ENCODE measurements around the gene CCR5AS.

Gene CCR5AS

DNA sequence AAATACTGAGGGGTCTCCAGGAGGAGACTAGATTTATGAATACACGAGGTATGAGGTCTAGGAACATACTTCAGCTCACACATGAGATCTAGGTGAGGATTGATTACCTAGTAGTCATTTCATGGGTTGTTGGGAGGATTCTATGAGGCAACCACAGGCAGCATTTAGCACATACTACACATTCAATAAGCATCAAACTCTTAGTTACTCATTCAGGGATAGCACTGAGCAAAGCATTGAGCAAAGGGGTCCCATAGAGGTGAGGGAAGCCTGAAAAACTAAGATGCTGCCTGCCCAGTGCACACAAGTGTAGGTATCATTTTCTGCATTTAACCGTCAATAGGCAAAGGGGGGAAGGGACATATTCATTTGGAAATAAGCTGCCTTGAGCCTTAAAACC lies 31.6 kb downstream of the CCR5AS start:
- DNase-seq = no peak

DNA sequence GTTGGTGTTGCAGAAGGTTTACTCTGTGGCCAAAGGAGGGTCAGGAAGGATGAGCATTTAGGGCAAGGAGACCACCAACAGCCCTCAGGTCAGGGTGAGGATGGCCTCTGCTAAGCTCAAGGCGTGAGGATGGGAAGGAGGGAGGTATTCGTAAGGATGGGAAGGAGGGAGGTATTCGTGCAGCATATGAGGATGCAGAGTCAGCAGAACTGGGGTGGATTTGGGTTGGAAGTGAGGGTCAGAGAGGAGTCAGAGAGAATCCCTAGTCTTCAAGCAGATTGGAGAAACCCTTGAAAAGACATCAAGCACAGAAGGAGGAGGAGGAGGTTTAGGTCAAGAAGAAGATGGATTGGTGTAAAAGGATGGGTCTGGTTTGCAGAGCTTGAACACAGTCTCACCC lies 32.1 kb downstream of the CCR5AS start:
- no peak for DNase-seq

DNA sequence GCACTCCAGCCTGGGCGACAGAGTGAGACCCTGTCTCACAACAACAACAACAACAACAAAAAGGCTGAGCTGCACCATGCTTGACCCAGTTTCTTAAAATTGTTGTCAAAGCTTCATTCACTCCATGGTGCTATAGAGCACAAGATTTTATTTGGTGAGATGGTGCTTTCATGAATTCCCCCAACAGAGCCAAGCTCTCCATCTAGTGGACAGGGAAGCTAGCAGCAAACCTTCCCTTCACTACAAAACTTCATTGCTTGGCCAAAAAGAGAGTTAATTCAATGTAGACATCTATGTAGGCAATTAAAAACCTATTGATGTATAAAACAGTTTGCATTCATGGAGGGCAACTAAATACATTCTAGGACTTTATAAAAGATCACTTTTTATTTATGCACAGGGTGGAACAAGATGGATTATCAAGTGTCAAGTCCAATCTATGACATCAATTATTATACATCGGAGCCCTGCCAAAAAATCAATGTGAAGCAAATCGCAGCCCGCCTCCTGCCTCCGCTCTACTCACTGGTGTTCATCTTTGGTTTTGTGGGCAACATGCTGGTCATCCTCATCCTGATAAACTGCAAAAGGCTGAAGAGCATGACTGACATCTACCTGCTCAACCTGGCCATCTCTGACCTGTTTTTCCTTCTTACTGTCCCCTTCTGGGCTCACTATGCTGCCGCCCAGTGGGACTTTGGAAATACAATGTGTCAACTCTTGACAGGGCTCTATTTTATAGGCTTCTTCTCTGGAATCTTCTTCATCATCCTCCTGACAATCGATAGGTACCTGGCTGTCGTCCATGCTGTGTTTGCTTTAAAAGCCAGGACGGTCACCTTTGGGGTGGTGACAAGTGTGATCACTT lies 34.1 kb downstream of the CCR5AS start:
- no peak for DNase-seq

DNA sequence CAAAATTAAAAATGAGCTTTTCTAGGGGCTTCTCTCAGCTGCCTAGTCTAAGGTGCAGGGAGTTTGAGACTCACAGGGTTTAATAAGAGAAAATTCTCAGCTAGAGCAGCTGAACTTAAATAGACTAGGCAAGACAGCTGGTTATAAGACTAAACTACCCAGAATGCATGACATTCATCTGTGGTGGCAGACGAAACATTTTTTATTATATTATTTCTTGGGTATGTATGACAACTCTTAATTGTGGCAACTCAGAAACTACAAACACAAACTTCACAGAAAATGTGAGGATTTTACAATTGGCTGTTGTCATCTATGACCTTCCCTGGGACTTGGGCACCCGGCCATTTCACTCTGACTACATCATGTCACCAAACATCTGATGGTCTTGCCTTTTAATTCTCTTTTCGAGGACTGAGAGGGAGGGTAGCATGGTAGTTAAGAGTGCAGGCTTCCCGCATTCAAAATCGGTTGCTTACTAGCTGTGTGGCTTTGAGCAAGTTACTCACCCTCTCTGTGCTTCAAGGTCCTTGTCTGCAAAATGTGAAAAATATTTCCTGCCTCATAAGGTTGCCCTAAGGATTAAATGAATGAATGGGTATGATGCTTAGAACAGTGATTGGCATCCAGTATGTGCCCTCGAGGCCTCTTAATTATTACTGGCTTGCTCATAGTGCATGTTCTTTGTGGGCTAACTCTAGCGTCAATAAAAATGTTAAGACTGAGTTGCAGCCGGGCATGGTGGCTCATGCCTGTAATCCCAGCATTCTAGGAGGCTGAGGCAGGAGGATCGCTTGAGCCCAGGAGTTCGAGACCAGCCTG lies 35.1 kb downstream of the CCR5AS start:
- DNase-seq = no peak

DNA sequence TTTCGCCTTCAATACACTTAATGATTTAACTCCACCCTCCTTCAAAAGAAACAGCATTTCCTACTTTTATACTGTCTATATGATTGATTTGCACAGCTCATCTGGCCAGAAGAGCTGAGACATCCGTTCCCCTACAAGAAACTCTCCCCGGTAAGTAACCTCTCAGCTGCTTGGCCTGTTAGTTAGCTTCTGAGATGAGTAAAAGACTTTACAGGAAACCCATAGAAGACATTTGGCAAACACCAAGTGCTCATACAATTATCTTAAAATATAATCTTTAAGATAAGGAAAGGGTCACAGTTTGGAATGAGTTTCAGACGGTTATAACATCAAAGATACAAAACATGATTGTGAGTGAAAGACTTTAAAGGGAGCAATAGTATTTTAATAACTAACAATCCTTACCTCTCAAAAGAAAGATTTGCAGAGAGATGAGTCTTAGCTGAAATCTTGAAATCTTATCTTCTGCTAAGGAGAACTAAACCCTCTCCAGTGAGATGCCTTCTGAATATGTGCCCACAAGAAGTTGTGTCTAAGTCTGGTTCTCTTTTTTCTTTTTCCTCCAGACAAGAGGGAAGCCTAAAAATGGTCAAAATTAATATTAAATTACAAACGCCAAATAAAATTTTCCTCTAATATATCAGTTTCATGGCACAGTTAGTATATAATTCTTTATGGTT lies 35.9 kb downstream of the CCR5AS start, which contains the start of gene CCR5:
Gene CCR5, plus strand, starts transcription at position 108 of the 680 bp plus-strand sequence. CDS start 1,957 bp downstream, outside the sequence.
- DNase-seq = no peak

DNA sequence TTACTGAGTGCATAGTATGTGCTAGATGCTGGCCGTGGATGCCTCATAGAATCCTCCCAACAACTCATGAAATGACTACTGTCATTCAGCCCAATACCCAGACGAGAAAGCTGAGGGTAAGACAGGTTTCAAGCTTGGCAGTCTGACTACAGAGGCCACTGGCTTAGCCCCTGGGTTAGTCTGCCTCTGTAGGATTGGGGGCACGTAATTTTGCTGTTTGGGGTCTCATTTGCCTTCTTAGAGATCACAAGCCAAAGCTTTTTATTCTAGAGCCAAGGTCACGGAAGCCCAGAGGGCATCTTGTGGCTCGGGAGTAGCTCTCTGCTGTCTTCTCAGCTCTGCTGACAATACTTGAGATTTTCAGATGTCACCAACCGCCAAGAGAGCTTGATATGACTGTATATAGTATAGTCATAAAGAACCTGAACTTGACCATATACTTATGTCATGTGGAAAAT lies 37.2 kb downstream of the CCR5AS start:
- no peak for DNase-seq

DNA sequence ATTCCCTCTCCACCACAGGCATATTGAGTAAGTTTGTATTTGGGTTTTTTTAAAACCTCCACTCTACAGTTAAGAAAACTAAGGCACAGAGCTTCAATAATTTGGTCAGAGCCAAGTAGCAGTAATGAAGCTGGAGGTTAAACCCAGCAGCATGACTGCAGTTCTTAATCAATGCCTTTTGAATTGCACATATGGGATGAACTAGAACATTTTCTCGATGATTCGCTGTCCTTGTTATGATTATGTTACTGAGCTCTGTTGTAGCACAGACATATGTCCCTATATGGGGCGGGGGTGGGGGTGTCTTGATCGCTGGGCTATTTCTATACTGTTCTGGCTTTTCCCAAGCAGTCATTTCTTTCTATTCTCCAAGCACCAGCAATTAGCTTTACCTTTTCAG lies 37.7 kb downstream of the CCR5AS start:
- DNase-seq = no peak

DNA sequence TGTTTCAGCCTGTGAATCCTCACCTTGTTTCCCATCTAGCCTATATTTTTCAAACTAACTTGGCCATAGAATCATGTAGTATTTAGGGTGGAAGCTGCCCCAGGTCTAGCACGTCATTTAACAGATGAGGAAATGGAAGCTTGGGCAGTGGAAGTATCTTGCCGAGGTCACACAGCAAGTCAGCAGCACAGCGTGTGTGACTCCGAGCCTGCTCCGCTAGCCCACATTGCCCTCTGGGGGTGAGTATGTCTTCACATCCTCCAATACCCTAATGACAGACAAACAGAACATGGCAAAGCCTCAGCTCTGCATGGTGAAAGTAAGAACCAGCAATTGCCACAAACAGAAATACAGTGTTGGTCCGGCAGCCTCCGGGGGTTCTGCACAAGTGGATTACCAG lies 38.3 kb downstream of the CCR5AS start:
- DNase-seq = no peak

DNA sequence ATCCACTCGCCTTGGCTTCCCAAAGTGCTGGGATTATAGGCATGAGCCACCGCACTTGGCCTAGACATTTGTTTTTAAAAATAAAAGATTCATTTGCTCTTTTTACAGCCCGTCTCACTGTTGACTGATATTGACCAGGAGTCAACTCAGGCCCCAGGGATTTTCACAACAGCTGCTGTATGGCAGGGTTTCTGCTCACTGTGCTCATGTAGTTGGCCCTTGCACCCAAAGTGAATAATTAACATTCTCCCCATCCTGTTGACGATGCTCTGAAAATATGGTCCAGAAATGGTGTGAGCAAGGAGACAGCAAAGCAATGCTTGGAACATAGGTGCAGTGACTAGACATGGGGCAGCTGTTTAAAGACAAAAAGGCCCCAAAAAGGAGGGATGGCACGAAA lies 39.1 kb downstream of the CCR5AS start:
- DNase-seq = no peak

DNA sequence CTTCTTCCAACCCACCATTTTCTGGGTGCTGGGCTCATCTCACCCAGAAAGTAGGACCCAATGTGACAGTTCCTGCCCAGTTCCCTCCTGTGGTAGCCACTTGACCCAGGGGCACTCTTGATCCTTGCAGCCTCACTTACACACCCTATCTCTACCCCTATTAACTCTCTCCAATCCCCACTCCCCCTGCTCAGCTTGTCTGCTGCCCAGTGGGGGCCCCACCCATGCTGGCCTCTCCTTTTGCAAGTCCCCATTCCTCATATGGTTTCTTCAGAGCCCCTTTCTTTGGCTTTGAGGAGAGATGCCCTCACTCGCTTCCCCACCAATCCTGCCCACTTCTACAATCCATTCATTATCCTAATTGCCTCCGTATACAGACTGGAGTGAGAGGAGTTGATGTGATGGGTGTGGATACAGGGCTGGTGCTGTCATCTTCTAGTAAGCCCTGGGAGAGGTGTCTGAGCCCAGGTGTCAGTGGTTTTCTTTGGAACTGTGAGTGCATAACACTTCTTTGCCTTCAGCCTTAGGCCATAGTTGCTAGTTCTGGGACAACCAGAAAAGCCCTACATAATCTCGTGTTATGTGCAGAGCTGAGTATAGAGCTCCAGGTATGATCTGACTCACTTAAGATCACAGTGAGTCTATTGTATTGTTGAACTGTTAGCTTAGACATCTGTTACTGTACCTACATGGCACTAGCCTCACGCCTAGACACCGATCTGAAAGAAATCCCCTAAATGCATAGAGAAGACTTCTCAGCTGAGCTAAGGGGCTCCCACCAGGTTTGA lies 40.9 kb downstream of the CCR5AS start:
- no peak for DNase-seq

DNA sequence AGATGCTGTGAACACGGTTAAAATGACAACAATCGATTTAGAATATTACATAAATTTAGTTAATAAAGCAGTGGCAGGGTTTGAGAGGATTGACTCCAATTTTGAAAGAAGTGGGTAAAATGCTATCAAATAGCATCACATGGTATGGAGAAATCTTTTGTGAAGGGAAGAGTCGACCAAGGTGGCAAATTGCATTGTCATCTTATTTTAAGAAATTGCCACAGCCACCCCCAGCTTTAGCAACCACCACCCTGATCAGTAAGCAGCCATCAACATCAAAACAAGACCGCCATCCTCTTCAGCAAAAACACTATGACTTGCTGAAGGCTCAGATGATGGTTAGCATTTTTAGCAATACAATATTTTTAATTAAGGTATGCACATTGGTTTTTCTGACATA lies 41.8 kb downstream of the CCR5AS start:
- DNase-seq = no peak

DNA sequence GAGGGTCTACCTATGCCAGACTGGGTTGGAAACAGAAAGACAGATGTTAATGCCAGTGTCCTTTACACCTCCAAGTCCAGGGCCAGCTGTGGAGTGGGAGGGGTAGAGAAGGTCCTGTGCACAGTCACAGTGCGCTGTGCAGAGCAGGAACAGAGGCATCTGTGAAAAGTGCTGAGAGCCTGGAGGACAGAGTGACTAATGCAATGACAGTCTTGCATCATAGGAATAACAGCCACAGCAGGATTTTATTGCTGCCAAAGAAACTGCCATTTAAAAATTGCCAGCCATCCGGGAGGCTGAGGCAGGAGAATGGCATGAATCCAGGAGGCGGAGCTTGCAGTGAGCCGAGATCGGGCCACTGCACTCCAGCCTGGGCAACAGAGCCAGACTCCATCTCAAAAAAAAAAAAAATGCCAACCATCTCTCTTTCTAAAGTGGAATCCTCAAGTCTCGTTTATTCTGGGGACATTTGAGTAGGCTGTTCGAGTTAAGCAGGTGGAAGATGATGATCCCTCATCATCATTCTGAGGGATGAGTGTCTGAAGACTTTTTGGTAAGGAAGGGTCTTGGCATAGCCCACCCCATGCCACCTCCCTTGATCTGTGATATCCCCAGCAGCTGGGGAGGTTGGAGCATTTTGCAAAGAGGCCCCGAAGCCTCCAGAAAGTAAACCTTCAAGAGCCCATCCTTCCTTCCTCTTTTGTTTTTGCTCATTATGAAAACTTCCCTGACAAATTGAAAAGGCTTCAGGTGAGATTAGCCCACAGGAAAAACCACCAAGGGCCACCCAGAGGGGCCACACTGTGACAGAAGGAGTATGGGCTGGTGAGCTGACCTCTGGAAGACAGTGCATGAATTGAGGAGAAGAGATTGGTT lies 45.2 kb downstream of the CCR5AS start:
- DNase-seq = peak; percentile 26

DNA sequence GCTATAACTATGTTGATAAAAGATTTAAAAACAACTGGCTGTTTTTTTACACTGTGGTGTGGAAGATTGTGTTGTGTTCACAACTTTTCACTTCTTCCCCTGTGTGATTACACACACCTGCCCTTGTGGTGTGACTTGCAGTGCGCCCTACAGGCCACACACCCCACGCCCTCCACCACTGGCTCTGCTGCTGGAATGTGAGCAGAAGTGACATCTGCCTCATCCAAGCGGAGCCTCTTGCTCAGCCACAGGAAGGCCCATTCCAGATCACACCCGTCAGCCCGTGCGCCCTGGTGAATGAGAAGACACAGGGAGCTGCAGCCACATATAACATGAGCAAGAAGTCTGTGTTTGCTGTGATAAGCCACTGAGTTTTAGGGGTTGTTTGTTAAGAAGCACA lies 46.0 kb downstream of the CCR5AS start:
- peak; percentile 10 for DNase-seq

DNA sequence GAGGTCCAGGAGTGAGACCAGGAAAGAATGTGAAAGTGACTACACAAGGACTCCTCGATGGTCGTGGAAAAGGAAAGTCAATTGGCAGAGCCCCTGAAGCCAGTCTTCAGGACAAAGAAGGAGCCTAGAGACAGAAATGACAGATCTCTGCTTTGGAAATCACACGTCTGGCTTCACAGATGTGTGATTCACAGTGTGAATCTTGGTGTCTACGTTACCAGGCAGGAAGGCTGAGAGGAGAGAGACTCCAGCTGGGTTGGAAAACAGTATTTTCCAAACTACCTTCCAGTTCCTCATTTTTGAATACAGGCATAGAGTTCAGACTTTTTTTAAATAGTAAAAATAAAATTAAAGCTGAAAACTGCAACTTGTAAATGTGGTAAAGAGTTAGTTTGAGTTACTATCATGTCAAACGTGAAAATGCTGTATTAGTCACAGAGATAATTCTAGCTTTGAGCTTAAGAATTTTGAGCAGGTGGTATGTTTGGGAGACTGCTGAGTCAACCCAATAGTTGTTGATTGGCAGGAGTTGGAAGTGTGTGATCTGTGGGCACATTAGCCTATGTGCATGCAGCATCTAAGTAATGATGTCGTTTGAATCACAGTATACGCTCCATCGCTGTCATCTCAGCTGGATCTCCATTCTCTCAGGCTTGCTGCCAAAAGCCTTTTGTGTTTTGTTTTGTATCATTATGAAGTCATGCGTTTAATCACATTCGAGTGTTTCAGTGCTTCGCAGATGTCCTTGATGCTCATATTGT lies 47.0 kb downstream of the CCR5AS start:
- DNase-seq = peak; percentile 31

DNA sequence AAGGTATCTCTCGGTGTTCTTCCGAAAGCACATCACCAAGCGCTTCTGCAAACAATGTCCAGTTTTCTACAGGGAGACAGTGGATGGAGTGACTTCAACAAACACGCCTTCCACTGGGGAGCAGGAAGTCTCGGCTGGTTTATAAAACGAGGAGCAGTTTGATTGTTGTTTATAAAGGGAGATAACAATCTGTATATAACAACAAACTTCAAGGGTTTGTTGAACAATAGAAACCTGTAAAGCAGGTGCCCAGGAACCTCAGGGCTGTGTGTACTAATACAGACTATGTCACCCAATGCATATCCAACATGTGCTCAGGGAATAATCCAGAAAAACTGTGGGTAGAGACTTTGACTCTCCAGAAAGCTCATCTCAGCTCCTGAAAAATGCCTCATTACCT lies 48.4 kb downstream of the CCR5AS start:
- no peak for DNase-seq

DNA sequence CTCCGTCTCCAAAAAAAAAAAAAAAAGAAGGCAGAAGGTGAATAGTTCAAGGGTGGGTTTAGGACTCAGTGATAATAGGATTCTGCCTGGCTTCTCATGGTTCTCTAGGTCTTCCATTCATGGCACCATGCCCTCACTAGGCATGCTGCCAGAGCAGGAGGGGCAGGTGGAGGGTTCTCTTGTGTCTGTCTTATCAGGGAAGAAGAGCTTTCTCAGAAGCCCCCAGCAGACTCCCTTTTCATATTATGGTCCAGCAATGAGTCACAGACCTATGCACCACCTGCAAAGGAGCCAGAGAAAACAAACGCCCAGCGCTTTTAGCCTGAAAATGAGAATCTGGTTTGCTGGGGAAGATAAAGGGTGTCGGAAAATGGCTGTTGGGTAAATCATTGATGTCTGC lies 50.0 kb downstream of the CCR5AS start:
- DNase-seq = no peak

DNA sequence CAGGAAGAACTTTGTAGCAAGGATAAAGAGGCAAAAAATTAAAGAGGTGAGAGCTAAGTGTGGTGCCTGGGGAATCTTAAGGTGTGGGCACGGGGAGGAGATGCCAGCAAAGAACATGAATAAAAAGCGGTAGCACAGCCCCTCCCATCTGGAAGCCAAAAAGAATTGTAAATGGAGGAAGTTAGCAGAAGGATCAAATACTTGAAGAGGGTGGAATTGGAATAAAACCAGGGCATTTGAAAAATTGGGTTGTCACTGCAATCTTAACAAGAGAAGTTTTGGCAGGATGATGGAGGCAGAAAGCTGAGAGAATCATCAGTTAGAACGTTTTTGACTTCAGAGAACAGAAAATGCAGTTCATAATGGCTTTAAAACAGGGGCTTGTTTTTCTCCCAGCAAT lies 50.6 kb downstream of the CCR5AS start:
- DNase-seq = no peak

DNA sequence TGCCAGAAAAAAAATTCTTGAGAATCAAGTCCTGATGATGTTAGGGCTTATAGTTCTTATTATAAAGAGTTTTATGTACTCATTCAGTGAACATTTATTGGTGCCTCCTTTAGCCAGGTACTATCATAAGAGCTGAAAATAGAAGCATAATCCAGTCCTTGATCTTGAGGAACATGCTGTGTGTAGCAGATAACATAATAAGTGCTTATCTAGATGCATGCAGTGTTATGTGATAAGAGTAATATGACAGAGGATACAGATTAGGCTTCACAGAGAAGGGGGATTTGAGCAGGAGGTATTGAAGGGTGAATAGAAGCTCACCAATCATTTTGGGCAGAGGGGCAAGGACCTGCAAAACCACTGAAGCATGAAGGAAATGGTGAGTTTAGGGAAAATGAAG lies 51.9 kb downstream of the CCR5AS start:
- DNase-seq = no peak

DNA sequence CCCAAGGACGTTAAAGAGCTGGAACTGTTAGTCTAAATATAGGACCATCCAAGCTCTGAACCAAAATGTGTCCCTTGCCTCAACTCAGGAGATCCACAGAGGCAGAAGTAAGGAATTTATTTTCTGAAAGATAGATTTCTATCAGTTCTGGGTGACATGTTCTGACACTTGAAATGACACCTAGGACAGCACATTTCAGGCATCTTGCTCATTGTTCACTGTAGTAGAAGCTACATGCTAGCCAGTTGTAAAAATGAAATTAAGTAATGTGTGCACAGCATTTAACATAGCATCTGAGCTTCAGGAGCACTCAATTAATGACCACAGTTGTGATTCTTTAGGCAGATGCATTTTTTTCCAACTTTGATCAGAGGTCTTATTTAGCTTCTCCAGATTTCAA lies 52.4 kb downstream of the CCR5AS start:
- DNase-seq = no peak

DNA sequence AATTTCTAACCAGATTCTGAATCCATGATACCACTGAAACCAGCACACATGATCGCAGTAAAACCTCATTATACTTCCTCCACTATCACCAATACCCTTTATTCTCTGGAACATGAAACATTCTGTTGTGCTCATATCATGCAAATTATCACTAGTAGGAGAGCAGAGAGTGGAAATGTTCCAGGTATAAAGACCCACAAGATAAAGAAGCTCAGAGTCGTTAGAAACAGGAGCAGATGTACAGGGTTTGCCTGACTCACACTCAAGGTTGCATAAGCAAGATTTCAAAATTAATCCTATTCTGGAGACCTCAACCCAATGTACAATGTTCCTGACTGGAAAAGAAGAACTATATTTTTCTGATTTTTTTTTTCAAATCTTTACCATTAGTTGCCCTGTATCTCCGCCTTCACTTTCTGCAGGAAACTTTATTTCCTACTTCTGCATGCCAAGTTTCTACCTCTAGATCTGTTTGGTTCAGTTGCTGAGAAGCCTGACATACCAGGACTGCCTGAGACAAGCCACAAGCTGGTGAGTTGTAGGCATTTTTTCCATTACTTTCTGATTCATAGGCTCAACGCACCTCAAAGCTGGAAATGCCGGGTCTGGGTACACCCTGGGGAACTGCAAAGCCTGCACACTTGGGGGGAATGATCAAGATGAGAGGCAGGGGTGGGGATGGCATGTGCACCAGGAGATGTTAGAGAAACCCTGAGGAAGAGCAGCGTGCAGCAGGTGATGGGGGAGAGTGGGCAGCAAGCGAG lies 53.0 kb downstream of the CCR5AS start, which contains the start of gene CCR2:
Gene CCR2, plus strand, starts transcription at position 465 of the 764 bp plus-strand sequence. CDS start 3,417 bp downstream, outside the sequence.
- no peak for DNase-seq
